Measurements from ENCODE around the gene UBR3. TPM values are rescaled to one million over a fixed set of nuclear protein-coding genes. Genes with fewer than 3 reads are reported as not detected.

UBR3 gene
- total RNA-seq, 3 donors from 2014 or later (not counting 1 experiment from before 2014, with no cell fraction given): 40.8 to 54.5 (median 41.0) TPM

- no peak for TF ChIP-seq CTCF (IDR thresholded peaks at IDR 0.05)
- ATAC-seq (no peak), DNase-seq (no peak)
- Histone ChIP-seq H3K4me1 (ENCODE audit: control insufficient read depth, insufficient read depth, low read length) (no peaks in the 10 kb centered on the region), H3K27me3 (ENCODE audit: control insufficient read depth, insufficient read depth, low read length) (no peaks in the 10 kb centered on the region), H3K9me3 (ENCODE audit: control insufficient read depth, insufficient read depth, low read length) (no peaks in the 10 kb centered on the region), H3K36me3 (ENCODE audit: control insufficient read depth, insufficient read depth, low read length) (peaks cover 5% of the 10 kb centered on the region), H3K27ac (ENCODE audit: low read length) (no peak overlapping the region), H3K4me3 (ENCODE audit: low read length) (no peak overlapping the region)
- Mint-ChIP-seq H3K4me3 (no peak overlapping the region), H3K27me3 (ENCODE audit: low read depth in 2 of 2) (no peaks in the 10 kb centered on the region), H3K9me3 (no peaks in the 10 kb centered on the region), H3K4me1 (peaks cover 0 to 5% of the 10 kb centered on the region in 2 donors), H3K27ac (no peak overlapping the region), H3K36me3 (peaks cover 8% of the 10 kb centered on the region)
- intact Hi-C loops (cut with micrococcal nuclease): no loop called here
- WGBS (ENCODE audit: insufficient coverage): no CpG with 5 or more reads among the region's 1 CpG
Measured at GRCh38 chr2:170031288-170031687, 204.0 kb downstream of the UBR3 start.

- ATAC-seq: no peak
- Histone ChIP-seq H3K4me1 (ENCODE audit: control insufficient read depth, insufficient read depth, low read length) (no peaks in the 10 kb centered on the region), H3K27ac (ENCODE audit: low read length) (no peak overlapping the region), H3K36me3 (ENCODE audit: control insufficient read depth, insufficient read depth, low read length) (peaks cover under 1% of the 10 kb centered on the region), H3K9me3 (ENCODE audit: control insufficient read depth, insufficient read depth, low read length) (no peaks in the 10 kb centered on the region), H3K27me3 (ENCODE audit: control insufficient read depth, insufficient read depth, low read length) (no peaks in the 10 kb centered on the region), H3K4me3 (ENCODE audit: low read length) (no peak overlapping the region)
- no peaks in the 10 kb centered on the region for H3K27me3 Mint-ChIP-seq (ENCODE audit: low read depth in 2 of 2)
- no peak for TF ChIP-seq CTCF (IDR thresholded peaks at IDR 0.05)
- WGBS (ENCODE audit: insufficient coverage): 100% methylated on average over 1 of the region's 4 CpGs
- H3K27ac Mint-ChIP-seq: no peak overlapping the region
- DNase-seq: no peak
- intact Hi-C loops (cut with micrococcal nuclease): no loop called here
- H3K9me3 Mint-ChIP-seq: no peaks in the 10 kb centered on the region
- H3K4me3 Mint-ChIP-seq: no peak overlapping the region
- H3K36me3 Mint-ChIP-seq: peaks cover 8% of the 10 kb centered on the region
- peaks cover 0 to 5% of the 10 kb centered on the region in 2 donors for H3K4me1 Mint-ChIP-seq
Measured at GRCh38 chr2:170034596-170034995, 207.3 kb downstream of the UBR3 start.

- H3K9me3 ChIP-seq (ENCODE audit: control insufficient read depth, insufficient read depth, low read length): no peaks in the 10 kb centered on the region
- 99% methylated on average over 4 of the region's 4 CpGs for WGBS (ENCODE audit: insufficient coverage)
- no peaks in the 10 kb centered on the region for H3K27me3 ChIP-seq (ENCODE audit: control insufficient read depth, insufficient read depth, low read length)
- DNase-seq (no peak), ATAC-seq (no peak)
- Mint-ChIP-seq H3K4me1 (peaks cover 0 to 5% of the 10 kb centered on the region in 2 donors), H3K27me3 (ENCODE audit: low read depth in 2 of 2) (no peaks in the 10 kb centered on the region), H3K36me3 (no peaks in the 10 kb centered on the region), H3K9me3 (no peaks in the 10 kb centered on the region), H3K27ac (no peak overlapping the region), H3K4me3 (no peak overlapping the region)
- peaks cover 8% of the 10 kb centered on the region for H3K36me3 ChIP-seq (ENCODE audit: control insufficient read depth, insufficient read depth, low read length)
- intact Hi-C loops (cut with micrococcal nuclease): no loop called here
- no peak for TF ChIP-seq CTCF (IDR thresholded peaks at IDR 0.05)
- no peak overlapping the region for H3K4me3 ChIP-seq (ENCODE audit: low read length)
- no peak overlapping the region for H3K27ac ChIP-seq (ENCODE audit: low read length)
- H3K4me1 ChIP-seq (ENCODE audit: control insufficient read depth, insufficient read depth, low read length): no peaks in the 10 kb centered on the region
Measured at GRCh38 chr2:170038734-170039133, 211.5 kb downstream of the UBR3 start.

- Mint-ChIP-seq H3K4me1 (no peaks in the 10 kb centered on the region), H3K9me3 (no peaks in the 10 kb centered on the region), H3K27me3 (ENCODE audit: low read depth in 2 of 2) (no peaks in the 10 kb centered on the region), H3K36me3 (peaks cover 3% of the 10 kb centered on the region), H3K27ac (no peak overlapping the region), H3K4me3 (no peak overlapping the region)
- intact Hi-C loops (cut with micrococcal nuclease): no loop called here
- Histone ChIP-seq H3K27ac (ENCODE audit: low read length) (no peak overlapping the region), H3K36me3 (ENCODE audit: control insufficient read depth, insufficient read depth, low read length) (peaks cover 8% of the 10 kb centered on the region), H3K27me3 (ENCODE audit: control insufficient read depth, insufficient read depth, low read length) (no peaks in the 10 kb centered on the region), H3K9me3 (ENCODE audit: control insufficient read depth, insufficient read depth, low read length) (no peaks in the 10 kb centered on the region), H3K4me3 (ENCODE audit: low read length) (no peak overlapping the region), H3K4me1 (ENCODE audit: control insufficient read depth, insufficient read depth, low read length) (no peaks in the 10 kb centered on the region)
- no peak for TF ChIP-seq CTCF (IDR thresholded peaks at IDR 0.05)
- 98% methylated on average over 2 of the region's 2 CpGs for WGBS (ENCODE audit: insufficient coverage)
- DNase-seq (no peak), ATAC-seq (no peak)
Measured at GRCh38 chr2:170039401-170040172, 212.3 kb downstream of the UBR3 start.

All from natural killer cell (primary cell).